CD4-positive, alpha-beta T cell treated with Interleukin-21 for 1 hour (primary cell): ENCODE measurements around the gene N4BP2.
"Not testable (repeated sequence)": the region's sequence is repeated elsewhere in the genome, so short reads cannot be mapped to it uniquely, and the experiment has no call there.

Source experiments
- DNase-seq: peaks from one replicate; pipeline ENCODE4 v3.0.0-alpha.2; 2020

N4BP2 gene

DNA sequence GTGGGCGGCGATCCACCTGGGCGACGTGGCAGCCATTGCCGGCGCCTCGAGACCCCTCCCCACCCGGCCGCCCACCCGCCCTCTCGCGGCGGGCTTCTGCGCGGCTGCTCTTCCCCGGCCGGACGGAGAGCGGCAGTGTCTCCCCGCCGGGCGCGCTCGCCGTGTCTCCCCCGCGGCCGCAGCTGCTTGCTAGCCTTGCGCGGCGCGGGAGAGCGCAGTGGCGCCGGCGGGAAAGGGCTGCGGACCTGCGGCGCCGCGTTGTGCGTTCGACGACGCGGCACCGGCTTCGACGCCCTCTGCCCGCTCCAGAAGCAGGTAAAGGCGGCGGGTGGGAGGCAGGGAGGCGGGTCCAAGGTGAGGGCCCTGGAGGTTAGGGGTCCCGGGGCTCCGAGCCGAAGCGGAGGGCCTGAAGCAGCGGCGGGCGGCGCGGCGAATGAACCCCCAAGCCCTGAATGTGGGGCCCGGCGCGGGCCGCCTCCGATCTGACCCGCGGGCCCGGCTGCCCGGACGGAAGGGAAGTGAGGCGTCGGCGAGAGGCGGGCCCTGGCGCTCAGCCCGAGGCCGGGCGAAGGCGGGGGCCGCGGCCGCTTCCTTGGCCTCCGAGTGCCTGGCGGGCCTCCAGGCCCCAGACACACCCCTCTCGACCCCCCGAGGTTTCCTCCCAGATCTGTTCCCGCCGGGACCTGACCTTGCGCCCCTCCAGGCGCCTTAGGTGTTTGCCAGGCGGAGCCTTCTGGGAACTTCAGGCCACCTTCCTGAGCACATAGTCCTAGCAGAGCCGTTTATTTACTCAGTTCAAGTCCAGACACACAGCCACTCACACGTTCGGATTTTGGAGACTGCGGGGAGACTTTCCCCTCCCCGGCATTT lies at the start of gene N4BP2:
Gene N4BP2 (plus strand): TSS at position 135 of the 870 bp plus-strand sequence. CDS start 40,491 bp downstream, outside the sequence.
- peak; percentile 75 for DNase-seq

DNA sequence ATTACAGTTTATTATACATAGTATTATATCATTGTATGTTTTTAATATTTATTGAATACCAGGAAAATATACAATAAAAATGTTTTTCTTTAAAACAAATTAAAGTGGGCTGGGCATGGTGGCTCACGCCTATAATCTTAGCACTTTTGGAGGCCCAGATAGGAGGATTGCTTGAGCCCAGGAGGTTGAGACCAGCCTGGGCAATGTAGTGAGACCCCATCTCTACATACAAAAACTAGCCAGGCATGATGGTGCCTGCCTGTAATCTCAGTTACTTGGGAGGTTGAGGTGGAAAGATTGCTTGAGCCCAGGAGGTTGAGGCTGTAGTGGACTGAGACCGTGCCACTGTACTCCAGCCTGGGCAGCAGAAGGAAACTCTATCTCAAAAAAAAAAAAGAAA lies 40.6 kb upstream of the N4BP2 start:
- DNase-seq, result no peak

DNA sequence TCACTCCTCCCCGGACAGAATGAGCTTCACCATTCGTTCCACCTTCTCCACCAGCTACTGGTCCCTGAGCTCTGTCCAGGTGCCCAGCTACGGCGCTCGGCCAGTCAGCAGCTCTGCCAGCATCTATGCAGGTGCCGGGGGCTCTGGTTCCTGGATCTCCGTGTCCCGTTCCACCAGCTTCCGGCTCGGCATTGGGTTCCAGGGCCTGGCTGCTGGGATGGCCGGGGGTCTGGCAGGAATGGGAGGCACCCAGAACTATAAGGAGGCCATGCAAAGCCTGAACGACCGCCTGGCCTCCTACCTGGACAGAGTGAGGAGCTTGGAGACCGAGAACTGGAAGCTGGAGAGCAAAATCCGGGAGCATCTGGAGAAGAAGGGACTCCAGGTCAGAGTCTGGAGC lies 36.4 kb upstream of the N4BP2 start:
- no peak for DNase-seq

DNA sequence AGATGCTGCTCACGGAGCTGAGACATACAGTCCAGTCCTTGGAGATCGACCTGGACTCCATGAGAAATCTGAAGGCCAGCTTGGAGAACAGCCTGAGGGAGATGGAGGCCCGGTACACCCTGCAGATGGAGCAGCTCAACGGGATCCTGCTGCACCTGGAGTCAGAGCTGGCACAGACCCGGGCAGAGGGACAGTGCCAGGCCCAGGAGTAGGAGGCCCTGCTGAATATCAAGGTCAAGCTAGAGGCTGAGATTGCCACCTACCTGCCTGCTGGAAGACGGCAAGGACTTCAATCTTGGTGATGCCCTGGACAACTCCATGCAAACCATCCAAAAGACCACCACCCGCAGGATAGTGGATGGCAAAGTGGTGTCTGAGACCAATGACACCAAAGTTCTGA lies 35.5 kb upstream of the N4BP2 start:
- not testable (repeated sequence) for DNase-seq

DNA sequence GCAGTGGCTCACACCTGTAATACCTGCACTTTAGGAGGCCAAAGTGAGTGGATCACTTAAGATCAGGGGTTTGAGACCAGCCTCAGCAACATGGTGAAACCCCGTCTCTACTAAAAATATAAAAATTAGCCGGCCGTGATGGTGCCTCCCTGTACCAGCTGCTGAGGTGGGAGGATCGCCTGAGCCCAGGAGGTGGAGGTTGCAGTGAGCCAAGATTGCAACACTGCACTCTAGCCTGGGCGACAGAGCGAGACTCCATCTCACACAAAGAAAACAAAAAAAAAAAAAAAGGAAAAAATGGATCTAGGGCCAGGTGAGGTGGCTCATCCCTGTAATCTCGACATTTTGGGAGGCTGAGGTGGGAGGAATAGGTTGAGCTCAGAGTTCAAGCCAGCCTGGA lies 32.6 kb upstream of the N4BP2 start:
- not testable (repeated sequence) for DNase-seq

DNA sequence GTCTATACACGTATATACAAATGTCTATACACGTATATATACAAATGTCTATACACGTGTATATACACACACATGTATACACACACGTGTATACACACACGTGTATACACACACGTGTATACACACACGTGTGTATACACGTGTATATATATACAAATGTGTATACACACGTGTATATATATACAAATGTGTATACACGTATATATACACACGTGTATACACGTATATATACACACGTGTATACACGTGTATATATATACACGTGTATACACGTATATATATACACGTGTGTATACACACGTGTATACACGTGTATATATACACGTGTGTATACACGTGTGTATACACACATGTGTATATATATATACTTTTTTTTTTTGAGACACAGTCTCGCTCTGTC lies 23.9 kb upstream of the N4BP2 start:
- no peak for DNase-seq

DNA sequence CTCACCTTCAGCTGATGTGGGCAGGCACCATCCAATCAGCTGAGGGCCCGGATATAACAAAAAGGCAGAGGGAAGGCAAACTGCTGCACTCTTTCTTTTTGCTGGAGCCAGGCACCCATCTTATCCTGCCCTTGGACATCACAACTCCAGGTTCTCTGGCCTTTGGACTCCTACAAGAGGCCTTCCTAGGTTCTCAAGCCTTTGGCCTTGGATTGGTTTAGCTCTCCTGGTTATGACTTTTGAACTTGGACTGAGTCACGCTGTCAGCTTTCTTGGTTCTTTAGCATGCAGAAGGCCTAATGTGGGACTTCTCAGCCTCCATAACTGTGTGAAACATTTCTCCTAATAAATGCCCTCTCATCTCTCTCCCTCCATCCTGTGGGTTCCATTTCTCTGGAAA lies 23.0 kb upstream of the N4BP2 start:
- no peak for DNase-seq

DNA sequence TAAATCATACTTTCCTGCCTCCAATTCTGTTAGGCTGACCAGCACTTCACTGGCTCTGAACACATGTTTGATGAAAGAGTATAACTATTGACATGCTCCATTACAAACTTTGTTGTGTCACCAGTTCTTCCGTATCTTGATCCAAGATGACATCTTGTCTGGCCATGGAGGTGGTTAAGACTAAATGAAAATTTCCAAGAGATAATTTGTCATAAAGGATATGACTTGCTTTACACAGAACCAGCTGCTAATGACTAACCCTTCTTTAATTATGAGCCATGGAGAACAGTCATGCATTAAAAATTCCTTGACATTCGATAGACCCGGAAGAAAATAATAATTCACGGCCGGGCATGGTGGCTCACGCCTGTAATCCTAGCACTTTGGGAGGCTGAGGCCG lies 17.7 kb upstream of the N4BP2 start:
- no peak for DNase-seq

DNA sequence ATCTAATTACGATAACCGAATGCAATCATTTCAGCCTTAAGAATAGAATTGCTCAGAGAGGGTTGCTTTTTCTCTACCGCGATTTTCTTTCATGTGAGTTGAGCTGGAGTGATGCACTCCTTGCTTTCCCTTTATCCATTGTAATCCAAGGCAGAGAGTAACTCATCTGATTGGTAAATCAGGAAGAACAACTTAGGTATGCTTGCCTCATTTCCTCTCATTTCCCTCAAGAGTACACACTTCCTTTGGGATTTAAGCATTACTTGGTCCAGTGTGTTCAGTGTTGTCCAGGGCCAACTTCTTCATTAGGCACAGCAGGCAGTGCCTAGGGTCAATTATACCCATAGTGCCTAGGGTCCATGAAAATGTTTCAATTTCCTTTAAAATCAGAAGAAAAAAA lies 15.7 kb upstream of the N4BP2 start:
- no peak for DNase-seq

DNA sequence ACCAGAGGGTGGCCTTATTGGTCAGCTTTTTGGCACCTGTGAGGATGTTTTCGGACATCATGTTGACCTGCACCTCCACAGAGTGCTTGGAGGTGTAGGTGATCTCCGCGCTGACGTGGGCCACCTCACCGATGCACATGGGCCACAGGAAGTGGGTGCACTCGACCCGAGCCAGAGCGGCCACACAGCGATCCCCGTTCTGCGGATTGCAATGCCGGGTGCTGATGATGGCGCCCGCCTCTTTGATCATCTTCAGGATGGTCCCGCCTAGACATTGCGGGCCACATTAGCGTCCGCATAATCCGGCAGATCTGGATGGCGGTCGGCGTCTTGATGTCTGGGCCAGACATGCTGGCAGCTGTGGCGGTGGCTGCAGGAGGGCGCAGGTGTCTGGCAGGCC lies 12.9 kb upstream of the N4BP2 start:
- no peak for DNase-seq

DNA sequence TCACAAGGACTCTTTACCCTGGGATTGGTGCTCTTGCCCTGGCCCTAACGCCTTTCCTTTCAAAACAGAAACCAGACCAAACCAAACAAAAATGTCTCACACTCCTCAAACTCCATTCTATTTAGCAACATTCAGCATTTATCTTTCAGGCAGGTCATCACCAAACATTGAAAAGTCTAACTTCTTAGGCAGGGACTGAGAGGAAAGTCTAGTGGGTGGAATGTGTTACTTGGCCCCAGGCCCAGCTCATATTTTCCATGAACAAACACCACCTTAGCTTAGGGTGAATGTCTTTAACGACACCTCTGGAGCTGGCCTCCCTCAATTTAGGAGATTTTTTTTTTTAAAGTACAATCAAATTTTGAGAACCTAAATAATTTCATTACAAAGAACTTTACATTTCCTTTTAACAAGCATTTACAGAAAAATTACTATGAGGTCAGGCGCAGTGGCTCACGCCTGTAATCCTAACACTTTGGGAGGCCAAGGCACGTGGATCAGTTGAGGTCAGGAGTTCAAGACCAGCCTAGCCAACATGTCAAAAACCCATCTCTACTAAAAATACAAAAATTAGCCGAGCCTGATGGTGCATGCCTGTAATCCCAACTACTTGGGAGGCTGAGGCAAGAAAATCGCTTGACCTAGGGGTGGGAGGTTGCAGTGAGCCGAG lies 10.2 kb upstream of the N4BP2 start:
- no peak for DNase-seq

DNA sequence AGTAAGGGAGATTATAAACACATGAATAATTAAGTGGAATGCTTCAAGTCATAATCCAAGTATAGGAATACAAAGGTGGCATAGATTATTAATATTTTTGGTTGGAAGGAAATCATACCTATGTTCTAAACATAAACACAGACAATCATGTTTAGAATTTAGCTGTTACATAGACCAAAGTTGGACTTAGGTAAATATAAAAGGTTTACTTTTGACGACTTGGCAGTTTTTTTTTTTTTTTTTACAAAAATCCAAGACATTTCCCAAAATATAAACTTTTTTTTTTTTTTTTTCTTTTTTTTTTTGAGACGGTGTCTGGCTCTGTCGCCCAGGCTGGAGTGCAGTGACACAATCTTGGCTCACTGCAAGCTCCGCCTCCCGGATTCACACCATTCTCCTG lies 3.5 kb upstream of the N4BP2 start:
- no peak for DNase-seq

DNA sequence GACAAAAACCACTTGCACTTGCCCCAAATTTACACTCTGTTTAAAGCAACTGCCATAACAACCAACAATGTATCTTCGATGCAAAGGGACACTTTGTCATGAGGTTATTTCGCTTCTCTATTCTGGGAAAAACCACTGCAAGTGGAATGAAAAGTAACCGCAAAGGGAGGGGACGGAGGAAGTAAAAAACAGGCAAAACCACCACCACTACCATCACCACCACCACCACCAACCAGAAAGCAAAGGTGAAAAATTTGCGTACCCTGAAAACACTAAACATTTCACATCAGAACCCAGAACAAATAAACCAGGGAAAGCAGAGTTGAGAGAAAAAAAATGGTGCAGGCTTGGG lies 1.2 kb upstream of the N4BP2 start:
- peak; percentile 83 for DNase-seq

DNA sequence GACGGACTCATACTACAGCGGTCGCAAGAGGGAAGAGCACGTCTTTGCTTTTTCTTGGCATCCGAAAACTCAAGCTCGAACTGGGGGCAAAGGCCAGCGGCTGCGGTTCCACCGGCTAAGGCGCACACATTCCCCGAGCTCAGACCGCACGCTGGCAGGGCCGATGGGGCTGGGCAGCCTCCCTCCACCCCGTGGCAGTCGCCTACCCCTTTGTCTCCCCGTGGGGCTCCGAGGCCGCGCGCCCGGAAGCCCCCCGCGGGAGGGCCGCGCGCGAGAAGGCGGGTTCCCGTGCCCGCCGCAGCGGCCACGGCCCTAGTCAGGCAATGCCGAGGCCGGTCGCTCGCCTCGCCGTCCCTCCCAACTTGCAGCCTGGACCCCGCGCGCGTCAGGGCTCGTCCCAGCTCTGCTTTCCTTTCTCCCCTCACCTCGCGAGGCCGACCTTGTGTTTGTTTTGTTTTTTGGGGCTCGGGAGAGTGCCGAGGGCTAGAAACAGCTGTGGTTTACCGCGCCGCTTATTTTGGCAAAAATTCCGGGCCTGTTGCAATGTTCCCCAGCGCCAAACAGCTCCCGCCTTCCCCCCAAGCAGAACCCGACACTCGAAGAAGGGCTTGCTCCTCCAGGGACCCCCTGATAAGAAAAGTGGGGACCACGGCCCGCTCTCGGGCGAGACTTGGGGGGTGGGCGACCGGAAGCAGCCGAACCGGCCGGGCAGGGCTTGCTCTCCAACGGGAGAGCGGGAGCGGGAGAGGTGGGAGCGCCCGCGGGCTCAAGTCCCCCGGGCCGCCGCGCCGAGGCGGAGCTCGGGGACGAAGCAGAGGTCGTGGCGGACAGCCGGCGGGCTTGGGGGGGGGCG lies 561 bp upstream of the N4BP2 start:
- no peak for DNase-seq

DNA sequence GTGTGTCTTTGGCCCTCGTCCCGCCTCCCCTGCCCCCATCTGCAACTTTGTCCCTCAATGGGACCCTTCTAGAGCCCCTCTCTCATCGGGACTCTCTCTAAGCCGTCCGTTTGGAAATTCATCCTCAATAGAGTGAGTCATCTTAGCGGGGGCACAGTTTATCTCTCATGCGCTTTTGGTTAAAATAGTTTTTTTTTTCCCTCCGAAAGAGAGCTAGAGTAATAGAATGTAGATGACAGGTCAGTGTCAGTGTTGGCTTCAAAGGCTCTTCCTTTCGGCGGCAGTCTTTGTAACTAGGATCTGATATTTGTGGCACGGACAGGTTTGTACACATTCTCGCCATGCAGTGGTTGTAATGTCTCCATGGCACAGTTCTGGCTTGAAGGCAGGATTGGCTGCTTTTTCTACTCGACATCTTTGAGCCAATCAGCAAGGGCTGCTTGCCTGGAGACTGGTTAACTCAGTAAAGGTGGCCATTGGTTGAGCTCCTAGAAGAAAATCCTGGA lies 989 bp downstream of the N4BP2 start:
- DNase-seq, result peak; percentile 88

DNA sequence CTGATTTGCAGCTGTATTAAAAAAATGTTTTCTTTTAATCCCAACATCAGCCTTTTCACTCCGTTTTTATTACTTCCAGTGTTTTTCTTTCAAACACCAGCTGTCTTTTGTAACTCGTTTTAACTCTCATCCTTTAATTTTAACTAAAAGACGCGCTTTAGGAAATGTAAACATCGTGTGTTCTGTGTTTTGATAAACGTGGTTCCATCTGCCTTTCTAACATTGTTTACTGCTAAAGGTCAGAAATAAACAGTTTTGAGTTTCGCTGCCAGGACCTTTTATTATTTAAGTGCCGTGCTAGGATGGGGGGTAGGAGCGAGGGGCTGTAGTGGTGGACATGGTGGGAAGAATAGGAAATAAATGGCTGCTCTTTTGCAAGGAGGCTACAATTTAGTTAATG lies 1.5 kb downstream of the N4BP2 start:
- peak; percentile 8 for DNase-seq

DNA sequence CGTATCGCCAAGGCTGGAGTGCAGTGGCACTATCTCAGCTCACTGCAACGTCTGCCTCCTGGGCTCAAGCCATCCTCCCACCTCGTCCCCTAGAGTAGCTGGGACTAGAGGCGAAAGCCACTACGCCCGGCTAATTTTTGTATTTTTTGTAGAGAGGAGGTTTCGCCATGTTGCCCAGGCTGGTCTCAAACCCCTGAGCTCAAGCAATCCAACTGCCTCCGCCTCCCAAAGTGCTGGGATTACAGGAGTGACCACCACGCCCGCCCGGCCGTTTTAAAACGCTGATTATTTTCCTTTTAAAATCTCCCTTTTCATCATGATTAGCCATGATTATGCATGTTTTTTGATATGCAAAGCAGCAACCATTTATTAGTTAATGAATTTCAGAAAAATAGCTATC lies 2.2 kb downstream of the N4BP2 start:
- no peak for DNase-seq

DNA sequence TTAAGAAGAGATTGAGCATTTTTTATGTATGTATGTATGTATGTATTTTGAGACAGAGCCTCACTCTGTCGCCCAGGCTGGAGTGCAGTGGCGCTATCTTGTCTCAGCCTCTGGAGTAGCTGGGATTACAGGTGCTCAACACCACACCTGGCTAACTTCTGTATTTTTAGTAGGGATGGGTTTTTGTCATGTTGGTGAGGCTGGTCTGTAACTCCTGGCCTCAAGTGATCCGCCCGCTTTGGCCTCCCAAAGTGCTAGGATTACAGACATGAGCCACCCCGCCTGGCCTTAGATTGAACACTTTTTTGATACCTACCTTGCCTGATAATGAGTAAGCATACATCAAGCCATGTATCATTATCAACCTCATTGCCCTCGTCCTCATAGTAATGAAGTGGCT lies 2.7 kb downstream of the N4BP2 start:
- DNase-seq, result no peak

DNA sequence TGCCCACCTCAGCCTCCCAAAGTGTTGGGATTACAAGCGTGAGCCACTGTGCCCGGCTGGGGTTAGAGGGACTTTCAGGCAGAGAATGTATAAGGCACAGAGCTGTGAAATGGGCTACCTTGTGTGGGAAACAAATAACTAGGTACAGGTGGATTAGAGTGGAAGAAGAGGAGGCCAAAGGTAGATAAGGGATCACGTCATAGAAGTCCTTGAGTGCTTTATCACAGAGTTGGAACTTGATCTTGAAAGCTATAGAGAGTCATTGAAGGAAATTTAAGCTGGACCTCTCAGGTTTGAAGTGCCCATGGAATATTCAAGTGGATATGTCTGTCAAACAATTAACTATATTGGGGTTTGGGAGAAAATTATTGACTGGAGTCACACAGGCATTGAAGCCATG lies 8.4 kb downstream of the N4BP2 start:
- no peak for DNase-seq

DNA sequence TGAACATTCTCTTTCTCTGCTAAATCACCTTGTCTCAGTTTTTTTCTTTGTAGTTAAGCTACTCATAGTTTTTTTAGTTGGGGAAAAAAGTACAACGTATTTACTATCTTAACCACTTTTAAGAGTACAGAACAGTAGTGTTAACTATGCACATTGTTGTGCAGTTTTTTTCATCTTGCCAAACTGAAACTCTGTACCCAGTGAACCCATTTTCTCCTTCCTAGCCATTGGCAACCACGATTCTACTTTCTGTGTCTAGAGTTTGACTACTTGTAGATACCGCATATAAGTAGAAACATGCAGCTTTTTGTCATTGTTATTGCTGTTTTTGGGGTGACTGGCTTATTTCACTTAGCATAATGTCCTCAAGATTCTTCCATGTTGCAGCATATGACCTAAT lies 10.0 kb downstream of the N4BP2 start:
- no peak for DNase-seq

DNA sequence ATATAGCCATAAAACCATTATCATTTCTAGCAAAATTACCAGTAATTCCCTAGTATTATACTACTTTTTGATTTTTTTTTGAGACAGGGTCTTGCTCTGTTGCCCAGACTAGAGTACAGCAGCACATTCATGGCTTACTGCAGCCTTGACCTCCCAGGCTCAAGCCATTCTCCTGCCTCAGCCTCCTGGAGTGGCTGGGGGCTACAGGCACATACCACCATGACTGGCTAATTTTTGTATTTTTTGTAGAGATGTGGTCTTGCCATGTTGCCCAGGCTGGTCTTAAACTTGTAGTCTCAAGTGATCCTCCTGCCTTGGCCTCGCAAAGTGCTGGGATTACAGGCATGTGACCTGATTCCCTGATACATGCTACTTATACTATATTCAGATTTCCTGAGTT lies 13.7 kb downstream of the N4BP2 start:
- no peak for DNase-seq

DNA sequence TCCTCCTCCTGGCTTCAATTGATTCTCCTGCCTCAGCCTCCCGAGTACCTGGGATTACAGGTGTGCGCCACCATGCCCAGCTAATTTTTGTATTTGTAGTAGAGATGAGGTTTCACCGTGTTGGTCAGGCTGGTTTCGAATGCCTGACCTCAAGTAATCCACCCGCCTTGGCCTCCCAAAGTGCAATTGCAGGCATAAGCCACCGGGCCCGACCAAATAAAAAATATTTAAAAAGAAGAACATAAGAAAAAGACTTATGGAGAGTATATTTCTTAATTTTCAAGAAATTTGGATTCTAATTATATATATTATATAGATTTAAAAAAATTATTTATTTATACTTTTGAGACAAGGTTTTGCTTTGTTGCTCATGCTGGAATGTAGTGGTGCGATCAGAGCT lies 29.8 kb downstream of the N4BP2 start:
- DNase-seq, result no peak

DNA sequence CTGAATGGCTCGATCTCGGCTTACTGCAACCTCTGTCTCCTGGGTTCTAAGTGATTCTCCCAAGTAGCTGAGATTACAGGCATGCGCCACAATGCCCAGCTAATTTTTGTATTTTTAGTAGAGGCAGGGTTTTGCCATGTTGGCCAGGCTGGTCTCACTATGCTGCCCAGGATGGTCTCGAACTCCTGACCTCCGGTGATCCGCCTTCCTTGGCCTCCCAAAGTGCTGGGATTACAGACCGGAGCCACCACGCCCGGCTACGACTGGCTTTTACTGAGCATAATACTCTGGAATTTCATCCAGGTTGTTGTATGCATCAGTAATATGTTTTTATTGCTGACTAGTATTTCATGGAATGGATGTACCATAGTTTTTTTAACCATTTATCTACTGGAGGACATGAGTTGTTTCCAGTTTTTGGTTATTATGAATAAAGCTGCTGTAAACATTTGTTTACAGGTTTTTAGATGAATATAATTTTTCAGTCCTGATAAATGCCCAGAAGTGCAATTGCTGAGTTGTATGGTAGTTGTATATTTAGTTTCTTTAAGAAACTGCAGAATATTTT lies 31.2 kb downstream of the N4BP2 start:
- DNase-seq, result no peak
